LNCAP (cell line): ENCODE results near the gene PRMT7.

Experiments used
- TF ChIP-seq, protein P1 (sequence below): fragments of 450-650 bp; IDR thresholded peaks from 2 replicates; pipeline ENCODE4 v1.5.1; 2017; ENCODE audit warnings: mild to moderate bottlenecking

PRMT7 gene

DNA sequence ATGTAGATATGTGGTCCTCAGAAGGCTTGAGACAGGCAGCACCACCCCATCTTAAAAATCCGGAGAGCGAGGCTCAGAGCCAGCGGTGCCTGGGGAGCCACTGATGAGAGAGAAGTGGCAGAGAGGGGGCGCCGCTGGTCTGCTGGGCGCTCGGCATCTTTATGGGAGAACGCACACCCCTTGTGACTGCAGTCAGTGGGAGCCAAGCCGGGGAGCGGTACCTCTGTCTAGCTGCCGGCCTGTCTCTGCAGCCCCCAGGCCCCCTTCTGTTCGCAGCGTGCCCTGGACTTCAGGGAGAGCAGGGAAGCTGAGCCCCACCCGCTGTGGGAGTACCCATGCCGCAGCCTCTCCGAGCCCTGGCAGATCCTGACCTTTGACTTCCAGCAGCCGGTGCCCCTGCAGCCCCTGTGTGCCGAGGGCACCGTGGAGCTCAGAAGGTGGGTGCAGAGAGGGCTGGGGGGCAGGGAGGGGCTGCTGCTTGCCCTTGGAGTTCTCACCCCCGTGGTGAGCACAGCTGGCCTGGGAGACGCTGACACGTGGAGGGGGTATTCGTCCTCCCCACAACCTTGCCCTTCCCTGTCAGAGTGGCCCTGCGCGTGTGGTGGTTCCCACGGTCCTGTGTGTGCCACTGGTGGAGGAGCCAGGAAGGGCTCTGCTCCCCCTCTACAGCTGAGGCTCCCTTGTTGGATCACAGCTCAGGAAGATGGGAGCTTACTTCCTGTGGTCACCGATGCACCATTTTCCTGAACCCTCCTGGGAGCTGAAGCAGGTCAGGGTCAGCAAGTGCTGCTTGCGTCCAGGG, 44.8 kb downstream of the PRMT7 start:
- TF ChIP-seq, protein P1, sequence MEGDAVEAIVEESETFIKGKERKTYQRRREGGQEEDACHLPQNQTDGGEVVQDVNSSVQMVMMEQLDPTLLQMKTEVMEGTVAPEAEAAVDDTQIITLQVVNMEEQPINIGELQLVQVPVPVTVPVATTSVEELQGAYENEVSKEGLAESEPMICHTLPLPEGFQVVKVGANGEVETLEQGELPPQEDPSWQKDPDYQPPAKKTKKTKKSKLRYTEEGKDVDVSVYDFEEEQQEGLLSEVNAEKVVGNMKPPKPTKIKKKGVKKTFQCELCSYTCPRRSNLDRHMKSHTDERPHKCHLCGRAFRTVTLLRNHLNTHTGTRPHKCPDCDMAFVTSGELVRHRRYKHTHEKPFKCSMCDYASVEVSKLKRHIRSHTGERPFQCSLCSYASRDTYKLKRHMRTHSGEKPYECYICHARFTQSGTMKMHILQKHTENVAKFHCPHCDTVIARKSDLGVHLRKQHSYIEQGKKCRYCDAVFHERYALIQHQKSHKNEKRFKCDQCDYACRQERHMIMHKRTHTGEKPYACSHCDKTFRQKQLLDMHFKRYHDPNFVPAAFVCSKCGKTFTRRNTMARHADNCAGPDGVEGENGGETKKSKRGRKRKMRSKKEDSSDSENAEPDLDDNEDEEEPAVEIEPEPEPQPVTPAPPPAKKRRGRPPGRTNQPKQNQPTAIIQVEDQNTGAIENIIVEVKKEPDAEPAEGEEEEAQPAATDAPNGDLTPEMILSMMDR, result no peak; the same call in 1 of the 2 replicates

DNA sequence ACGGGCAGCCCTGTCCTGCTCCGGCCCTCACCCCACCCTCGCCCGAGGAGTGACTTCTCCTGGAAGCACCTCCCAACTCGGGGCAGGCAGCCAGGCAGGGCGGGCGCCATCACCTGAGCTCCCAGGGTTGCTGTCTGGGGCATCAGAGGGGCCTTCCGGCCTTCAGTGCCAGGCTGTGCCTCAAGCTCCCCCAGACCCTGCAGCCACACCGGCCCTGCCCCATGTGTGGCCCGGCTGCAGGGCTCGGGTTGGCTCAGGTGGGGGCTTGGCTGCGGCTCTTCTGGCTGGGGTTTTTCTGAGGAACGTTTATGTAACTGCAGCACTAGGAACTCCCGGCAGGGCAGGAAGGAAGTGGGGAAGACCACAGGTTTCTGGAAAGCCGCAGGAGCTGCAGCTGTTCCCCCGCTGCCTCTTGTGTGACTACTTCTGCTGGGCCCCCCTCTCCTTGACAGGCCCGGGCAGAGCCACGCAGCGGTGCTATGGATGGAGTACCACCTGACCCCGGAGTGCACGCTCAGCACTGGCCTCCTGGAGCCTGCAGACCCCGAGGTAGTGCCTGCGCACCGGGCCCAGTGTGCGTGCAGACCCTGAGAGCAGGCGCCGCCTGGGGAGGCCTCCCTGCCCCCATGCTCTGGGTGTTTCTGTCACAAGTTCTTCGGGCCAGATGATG, 45.6 kb downstream of the PRMT7 start:
- TF ChIP-seq, protein P1, result no peak

DNA sequence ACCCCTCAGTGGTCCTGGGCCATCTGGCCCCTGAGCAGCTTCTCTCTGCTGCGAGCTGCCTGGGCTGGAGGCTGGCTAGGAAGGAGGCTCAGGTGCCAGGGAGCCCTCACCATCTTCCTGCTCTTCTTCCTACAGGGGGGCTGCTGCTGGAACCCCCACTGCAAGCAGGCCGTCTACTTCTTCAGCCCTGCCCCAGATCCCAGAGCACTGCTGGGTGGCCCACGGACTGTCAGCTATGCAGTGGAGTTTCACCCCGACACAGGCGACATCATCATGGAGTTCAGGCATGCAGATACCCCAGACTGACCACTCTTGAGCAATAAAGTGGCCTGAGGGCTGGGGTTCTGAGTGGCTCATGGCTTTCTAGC, 46.1 kb downstream of the PRMT7 start:
- TF ChIP-seq, protein P1, result no peak

DNA sequence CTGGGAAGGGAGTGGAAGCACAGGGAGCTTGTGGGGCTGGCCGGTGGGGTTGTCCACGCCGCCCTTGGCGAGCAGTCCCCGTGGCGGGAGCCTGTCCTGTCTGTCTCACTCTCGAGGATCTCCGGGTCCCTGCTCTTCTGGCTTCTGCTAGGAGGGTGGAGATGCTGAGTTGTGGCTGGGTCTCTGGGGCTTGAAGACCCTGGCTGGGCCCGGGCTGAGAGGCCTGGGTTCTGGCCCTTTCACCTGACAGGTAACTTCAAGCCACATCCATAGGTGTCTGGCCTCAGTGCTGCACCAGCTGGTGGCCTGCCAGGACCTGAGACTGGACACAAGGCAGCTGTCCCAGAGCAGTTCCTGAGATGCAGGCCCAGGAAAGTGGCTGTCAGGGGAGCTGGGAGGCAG, 46.7 kb downstream of the PRMT7 start:
- TF ChIP-seq, protein P1, result no peak

DNA sequence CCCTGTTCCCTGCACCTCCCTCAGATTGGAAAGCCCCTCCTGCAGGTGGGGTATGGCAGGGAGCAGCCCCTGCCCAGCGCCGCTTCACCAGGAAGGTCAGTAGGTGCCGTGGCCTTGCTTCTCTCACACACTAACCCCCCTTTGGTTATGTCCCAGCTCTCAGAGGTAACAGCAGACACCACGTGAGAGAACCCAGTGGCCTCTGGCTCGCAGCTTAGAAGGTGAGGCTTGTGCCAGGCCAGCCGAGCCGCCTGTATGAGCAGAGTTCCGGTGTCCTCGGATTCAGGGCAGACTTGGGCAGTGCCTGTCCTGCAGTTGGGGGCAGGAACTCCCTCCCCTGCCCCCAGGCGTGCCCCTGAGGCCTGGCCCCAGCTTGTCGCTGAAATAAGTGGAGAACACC, 47.1 kb downstream of the PRMT7 start:
- TF ChIP-seq, protein P1, result no peak

DNA sequence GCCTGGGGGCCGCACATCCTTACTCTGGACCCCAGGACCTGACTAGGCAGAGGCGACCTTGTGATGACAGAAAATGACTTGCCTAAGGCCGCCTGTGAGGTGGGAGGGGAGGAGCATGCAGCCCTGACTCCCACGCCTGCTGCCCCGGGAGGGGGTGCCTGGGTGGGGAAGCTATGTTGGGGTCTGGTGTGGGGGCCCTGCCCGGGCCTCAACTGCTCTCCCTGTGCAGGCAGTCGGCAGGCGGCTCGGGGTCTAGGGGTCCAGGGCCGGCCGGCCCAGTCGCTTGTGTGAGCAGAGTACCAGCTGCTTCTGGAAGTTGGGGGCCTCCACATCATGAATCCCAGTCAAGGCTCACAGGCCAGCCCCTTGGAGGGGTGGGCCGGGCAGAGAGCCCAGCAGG, 48.1 kb downstream of the PRMT7 start:
- TF ChIP-seq, protein P1, result no peak

DNA sequence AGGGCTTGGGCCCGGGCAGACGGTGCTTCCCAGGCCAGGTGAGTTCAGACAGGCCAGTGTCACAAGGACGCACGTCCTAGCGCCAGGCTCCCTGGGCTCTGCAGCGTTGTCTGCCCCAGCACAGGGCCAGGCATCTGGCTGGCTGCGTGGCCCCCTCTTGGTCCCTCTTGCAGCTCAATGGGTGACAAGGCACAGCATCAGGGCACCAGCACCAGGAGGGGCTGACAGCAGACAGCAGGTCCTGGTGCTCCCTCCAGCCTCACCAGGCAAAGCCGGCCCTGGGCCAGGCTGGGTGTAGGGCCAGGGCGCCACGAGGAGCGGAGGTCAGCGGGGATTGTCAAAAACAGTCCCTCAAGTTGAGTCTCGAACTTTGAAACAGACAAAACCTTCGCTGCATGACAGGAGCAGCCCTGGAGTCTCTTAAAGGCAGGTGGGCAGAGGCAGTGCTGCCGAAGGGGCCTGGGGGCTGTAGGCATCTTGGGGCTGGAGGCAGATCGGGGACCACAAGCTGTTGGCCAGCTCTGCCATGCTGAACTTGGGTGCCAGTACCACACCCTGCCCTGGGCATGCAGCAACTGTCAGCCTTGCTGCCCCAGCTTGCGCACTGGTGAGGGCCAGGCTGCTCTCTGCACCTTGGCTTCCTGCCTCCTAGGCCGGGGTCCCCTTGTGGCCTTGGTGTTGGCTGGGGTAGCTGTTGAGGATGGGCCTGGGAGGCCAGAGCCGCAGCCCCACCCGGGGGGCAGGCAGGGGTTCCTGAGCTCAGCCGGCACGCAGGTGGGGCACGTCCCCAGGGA, 48.8 kb downstream of the PRMT7 start:
- TF ChIP-seq, protein P1, result no peak
